Measurements from ENCODE around the gene AGPAT2. TPM values are rescaled to one million over a fixed set of nuclear protein-coding genes. Genes with fewer than 3 reads are reported as not detected.

Gene AGPAT2
- 100 to 1,000 TPM; 197 to 372 TPM for total RNA-seq

- intact Hi-C loops (cut with DNase I) = no loop called here
- Histone ChIP-seq H3K36me3 (no peaks in the 10 kb centered on the region), H3K4me3 (peak within 1 kb of the TSS; percentile 96), H3K9ac (ENCODE audit: low read depth in 2 of 2, low read length in 2 of 2) (peak within 1 kb of the TSS; percentile 69 to 99), H3K9me3 (no peaks in the 10 kb centered on the region), H3K27ac (peak within 1 kb of the TSS; percentile 89), H3K27me3 (no peaks in the 10 kb centered on the region), H3K4me1 (peaks cover 19% of the 10 kb centered on the region)
- TF ChIP-seq CTCF (IDR thresholded peaks at IDR 0.05) = no peak
- peak; percentile 84 for DNase-seq
Observed at GRCh38 chr9:136686794-136687711, at the start of gene AGPAT2. Gene AGPAT2 (minus strand): TSS chr9:136687457. CDS start chr9:136687357, 100 bp downstream.

GRCh38 chr9:136735812-136736480 is 48.7 kb upstream of the AGPAT2 start:
- peaks cover 4% of the 10 kb centered on the region for H3K27me3 ChIP-seq
- H3K4me3 ChIP-seq = no peak overlapping the region
- no peak for DNase-seq
- H3K4me1 ChIP-seq = no peaks in the 10 kb centered on the region
- no peaks in the 10 kb centered on the region for H3K36me3 ChIP-seq
- no peak overlapping the region for H3K9ac ChIP-seq (ENCODE audit: low read depth in 2 of 2, low read length in 2 of 2)
- no peak for TF ChIP-seq CTCF (IDR thresholded peaks at IDR 0.05)
- H3K27ac ChIP-seq = no peak overlapping the region
- intact Hi-C loops (cut with DNase I) = no loop called here
- H3K9me3 ChIP-seq = no peaks in the 10 kb centered on the region

GRCh38 chr9:136734837-136735496 is 47.7 kb upstream of the AGPAT2 start:
- no peak overlapping the region for H3K9ac ChIP-seq (ENCODE audit: low read depth in 2 of 2, low read length in 2 of 2)
- no peaks in the 10 kb centered on the region for H3K36me3 ChIP-seq
- no peak for TF ChIP-seq CTCF (IDR thresholded peaks at IDR 0.05)
- H3K4me1 ChIP-seq = no peaks in the 10 kb centered on the region
- intact Hi-C loops (cut with DNase I) = no loop called here
- H3K27me3 ChIP-seq = no peaks in the 10 kb centered on the region
- H3K4me3 ChIP-seq = no peak overlapping the region
- no peak overlapping the region for H3K27ac ChIP-seq
- H3K9me3 ChIP-seq = no peaks in the 10 kb centered on the region
- no peak for DNase-seq

- DNase-seq = no peak
- H3K36me3 ChIP-seq = no peaks in the 10 kb centered on the region
- H3K4me1 ChIP-seq = no peaks in the 10 kb centered on the region
- TF ChIP-seq CTCF (IDR thresholded peaks at IDR 0.05) = no peak
- H3K4me3 ChIP-seq = no peak overlapping the region
- intact Hi-C loops (cut with DNase I) = no loop called here
- H3K27me3 ChIP-seq = no peaks in the 10 kb centered on the region
- no peak overlapping the region for H3K9ac ChIP-seq (ENCODE audit: low read depth in 2 of 2, low read length in 2 of 2)
- no peaks in the 10 kb centered on the region for H3K9me3 ChIP-seq
- no peak overlapping the region for H3K27ac ChIP-seq
Observed at GRCh38 chr9:136733611-136734010, 46.4 kb upstream of the AGPAT2 start.

- Histone ChIP-seq H3K36me3 (no peaks in the 10 kb centered on the region), H3K9me3 (no peaks in the 10 kb centered on the region), H3K27me3 (no peaks in the 10 kb centered on the region), H3K4me3 (no peak overlapping the region), H3K27ac (no peak overlapping the region), H3K9ac (ENCODE audit: low read depth in 2 of 2, low read length in 2 of 2) (no peak overlapping the region), H3K4me1 (no peaks in the 10 kb centered on the region)
- DNase-seq = no peak
- intact Hi-C loops (cut with DNase I) = no loop called here
- no peak for TF ChIP-seq CTCF (IDR thresholded peaks at IDR 0.05)
Observed at GRCh38 chr9:136732444-136733178, 45.4 kb upstream of the AGPAT2 start.

Measured in colonic mucosa (tissue), 4 donors.